OCI-LY1 (cell line): ENCODE measurements around the gene MMS19.

ENCODE experiments used
- H2AFZ ChIP-seq: fragments of 200-600 bp; sonication (generic), shearing (Covaris generic); 2 replicates; pipeline ENCODE4 v1.6.0; 2014; ENCODE audit warnings: antibody characterized with exemption, mild to moderate bottlenecking, low read length
- H3F3A ChIP-seq: fragments of 200-600 bp; sonication (generic), shearing (Covaris generic); 2 replicates; pipeline ENCODE4 v1.6.0; 2014; ENCODE audit warnings: mild to moderate bottlenecking, antibody characterized with exemption, low read length, moderate library complexity; ENCODE audit not compliant: insufficient read depth
- H3K27ac ChIP-seq: fragments of 200-600 bp; sonication (generic); 2 replicates; pipeline ENCODE4 v1.5.1; 2014; ENCODE audit warnings: low read length, mixed run types, mild to moderate bottlenecking, low read depth; ENCODE audit not compliant: poor library complexity, severe bottlenecking
- H3K27me3 ChIP-seq: fragments of 200-600 bp; sonication (generic); 2 replicates; pipeline ENCODE4 v1.6.0; 2014; ENCODE audit warnings: antibody characterized with exemption, mild to moderate bottlenecking, low read length, moderate library complexity; ENCODE audit not compliant: insufficient read depth
- H3K36me3 ChIP-seq: fragments of 200-600 bp; sonication (generic); 2 replicates; pipeline ENCODE4 v1.6.1; 2014; ENCODE audit warnings: mild to moderate bottlenecking, antibody characterized with exemption, low read length, moderate library complexity, mixed read lengths; ENCODE audit not compliant: insufficient read depth
- H3K4me1 ChIP-seq: fragments of 200-600 bp; sonication (generic); 2 replicates; pipeline ENCODE4 v1.5.1; 2014; ENCODE audit warnings: mild to moderate bottlenecking, low read length, moderate library complexity; ENCODE audit not compliant: insufficient read depth, severe bottlenecking
- H3K4me2 ChIP-seq: fragments of 200-600 bp; sonication (generic), shearing (Covaris generic); 2 replicates; pipeline ENCODE4 v1.6.1; 2014; ENCODE audit warnings: low read length
- H3K4me3 ChIP-seq: fragments of 200-600 bp; sonication (generic); 2 replicates; pipeline ENCODE4 v1.5.1; 2014; ENCODE audit warnings: low read length, low read depth, mild to moderate bottlenecking, mixed read lengths; ENCODE audit not compliant: poor library complexity, severe bottlenecking
- H3K79me2 ChIP-seq: fragments of 200-600 bp; shearing (Covaris generic); 2 replicates; pipeline ENCODE4 v1.6.1; 2016; ENCODE audit warnings: mixed run types, low read length, mixed read lengths; ENCODE audit not compliant: insufficient read depth
- H3K9ac ChIP-seq: fragments of 200-600 bp; sonication (generic), shearing (Covaris generic); 2 replicates; pipeline ENCODE4 v1.6.1; 2014; ENCODE audit warnings: mild to moderate bottlenecking, low read length, mixed read lengths
- H3K9me2 ChIP-seq: fragments of 200-600 bp; sonication (generic), shearing (Covaris generic); 2 replicates; pipeline ENCODE4 v1.6.1; 2014; ENCODE audit warnings: low read depth, mild to moderate bottlenecking, low read length, mixed read lengths
- H3K9me3 ChIP-seq: fragments of 200-600 bp; shearing (Covaris generic); 2 replicates; pipeline ENCODE4 v1.6.1; 2014; ENCODE audit warnings: low read length, mixed read lengths
- H4K20me1 ChIP-seq: fragments of 200-600 bp; sonication (generic), shearing (Covaris generic); 2 replicates; pipeline ENCODE4 v1.6.0; 2016; ENCODE audit warnings: mild to moderate bottlenecking, low read length; ENCODE audit not compliant: insufficient read depth
- EZH2 ChIP-seq: fragments of 200-600 bp; sonication (generic), shearing (Covaris generic); IDR thresholded peaks from 2 replicates; pipeline ENCODE4 v1.8.0; 2017; ENCODE audit warnings: borderline replicate concordance, mixed run types, mild to moderate bottlenecking, antibody characterized with exemption, low read length, moderate library complexity, mixed read lengths
- TF ChIP-seq, protein P1 (sequence below): fragments of 200-600 bp; sonication (generic), shearing (Covaris generic); IDR thresholded peaks from 2 replicates; pipeline ENCODE4 v1.5.1; 2017; ENCODE audit warnings: mild to moderate bottlenecking, antibody characterized with exemption, low read length, moderate library complexity, mixed read lengths

MMS19 gene

DNA sequence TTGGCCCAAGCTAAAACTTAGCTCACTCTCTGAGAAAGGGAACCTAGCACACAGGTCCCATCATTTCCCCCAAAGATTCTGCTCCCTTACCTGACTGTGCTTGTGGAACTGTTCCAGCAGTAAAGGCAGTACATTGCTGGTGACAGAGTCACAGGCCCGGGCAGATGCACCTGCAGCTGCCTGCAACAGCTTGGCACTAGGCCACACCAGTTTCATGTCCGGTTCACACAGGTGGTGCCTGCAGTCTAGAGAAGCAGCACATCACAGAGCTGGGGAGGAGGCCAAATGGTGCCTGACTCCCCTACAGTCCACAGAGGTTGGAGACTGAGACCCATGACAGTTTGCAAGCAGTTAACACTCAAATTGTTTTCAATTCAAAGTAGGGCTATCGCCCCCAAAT lies 30.1 kb downstream of the MMS19 start:
- no peaks in the 10 kb centered on the region for H4K20me1 ChIP-seq
- H3K4me2 ChIP-seq, result no peak overlapping the region
- no peaks in the 10 kb centered on the region for H3K4me1 ChIP-seq
- H3K9me3 ChIP-seq, result no peaks in the 10 kb centered on the region
- H3K9ac ChIP-seq, result no peak overlapping the region
- H3K79me2 ChIP-seq, result no peaks in the 10 kb centered on the region
- TF ChIP-seq, protein P1, sequence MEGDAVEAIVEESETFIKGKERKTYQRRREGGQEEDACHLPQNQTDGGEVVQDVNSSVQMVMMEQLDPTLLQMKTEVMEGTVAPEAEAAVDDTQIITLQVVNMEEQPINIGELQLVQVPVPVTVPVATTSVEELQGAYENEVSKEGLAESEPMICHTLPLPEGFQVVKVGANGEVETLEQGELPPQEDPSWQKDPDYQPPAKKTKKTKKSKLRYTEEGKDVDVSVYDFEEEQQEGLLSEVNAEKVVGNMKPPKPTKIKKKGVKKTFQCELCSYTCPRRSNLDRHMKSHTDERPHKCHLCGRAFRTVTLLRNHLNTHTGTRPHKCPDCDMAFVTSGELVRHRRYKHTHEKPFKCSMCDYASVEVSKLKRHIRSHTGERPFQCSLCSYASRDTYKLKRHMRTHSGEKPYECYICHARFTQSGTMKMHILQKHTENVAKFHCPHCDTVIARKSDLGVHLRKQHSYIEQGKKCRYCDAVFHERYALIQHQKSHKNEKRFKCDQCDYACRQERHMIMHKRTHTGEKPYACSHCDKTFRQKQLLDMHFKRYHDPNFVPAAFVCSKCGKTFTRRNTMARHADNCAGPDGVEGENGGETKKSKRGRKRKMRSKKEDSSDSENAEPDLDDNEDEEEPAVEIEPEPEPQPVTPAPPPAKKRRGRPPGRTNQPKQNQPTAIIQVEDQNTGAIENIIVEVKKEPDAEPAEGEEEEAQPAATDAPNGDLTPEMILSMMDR, result no peak
- TF ChIP-seq EZH2, result no peak
- H3F3A ChIP-seq, result no peaks in the 10 kb centered on the region
- H3K36me3 ChIP-seq, result peaks cover 56% of the 10 kb centered on the region
- no peaks in the 10 kb centered on the region for H3K27me3 ChIP-seq
- H3K27ac ChIP-seq, result peak overlapping the region; percentile 35
- H3K9me2 ChIP-seq, result no peaks in the 10 kb centered on the region
- H3K4me3 ChIP-seq, result no peak overlapping the region
- no peak overlapping the region for H2AFZ ChIP-seq

- no peaks in the 10 kb centered on the region for H3K4me1 ChIP-seq
- no peak overlapping the region for H3K4me3 ChIP-seq
- no peaks in the 10 kb centered on the region for H4K20me1 ChIP-seq
- no peak for TF ChIP-seq EZH2
- H3K36me3 ChIP-seq, result peaks cover 64% of the 10 kb centered on the region
- no peak overlapping the region for H3K4me2 ChIP-seq
- H3K79me2 ChIP-seq, result no peaks in the 10 kb centered on the region
- no peaks in the 10 kb centered on the region for H3K9me3 ChIP-seq
- H3K27ac ChIP-seq, result no peak overlapping the region
- H3K27me3 ChIP-seq, result no peaks in the 10 kb centered on the region
- H3K9ac ChIP-seq, result no peak overlapping the region
- no peaks in the 10 kb centered on the region for H3F3A ChIP-seq
- no peaks in the 10 kb centered on the region for H3K9me2 ChIP-seq
- no peak overlapping the region for H2AFZ ChIP-seq
Measured at GRCh38 chr10:97466755-97467154, 31.5 kb downstream of the MMS19 start.

GRCh38 chr10:97465982-97466381 lies 32.2 kb downstream of the MMS19 start:
- Histone ChIP-seq H3K4me2 (no peak overlapping the region), H3K4me3 (no peak overlapping the region), H3K27me3 (no peaks in the 10 kb centered on the region), H3K9me2 (no peaks in the 10 kb centered on the region), H3K9ac (no peak overlapping the region), H4K20me1 (no peaks in the 10 kb centered on the region), H2AFZ (no peak overlapping the region), H3K4me1 (no peaks in the 10 kb centered on the region), H3K36me3 (peaks cover 71% of the 10 kb centered on the region), H3F3A (no peaks in the 10 kb centered on the region), H3K27ac (no peak overlapping the region), H3K9me3 (no peaks in the 10 kb centered on the region), H3K79me2 (no peaks in the 10 kb centered on the region)
- TF ChIP-seq, protein P1, result no peak
- TF ChIP-seq EZH2, result no peak

GRCh38 chr10:97464226-97464625 lies 34.0 kb downstream of the MMS19 start:
- Histone ChIP-seq H3K4me3 (no peak overlapping the region), H3K4me1 (no peaks in the 10 kb centered on the region), H4K20me1 (no peaks in the 10 kb centered on the region), H3K36me3 (peaks cover 75% of the 10 kb centered on the region), H3F3A (no peaks in the 10 kb centered on the region), H3K9ac (no peak overlapping the region), H3K4me2 (no peak overlapping the region), H3K27ac (no peak overlapping the region), H3K9me3 (no peaks in the 10 kb centered on the region), H3K9me2 (no peaks in the 10 kb centered on the region), H2AFZ (no peak overlapping the region), H3K79me2 (no peaks in the 10 kb centered on the region), H3K27me3 (no peaks in the 10 kb centered on the region)
- TF ChIP-seq, protein P1, result no peak
- no peak for TF ChIP-seq EZH2
